ENCODE results near the gene PTPRA. TPM values are rescaled to one million over a fixed set of nuclear protein-coding genes. Genes with fewer than 3 reads are reported as not detected.
A peak's percentile ranks its signal among the peaks of the same experiment; 100 is the strongest.

PTPRA gene
- total and polyA plus RNA-seq, 9 of the 15 experiments (the other 6 are each of a cell fraction or from before 2014, with no cell fraction given): 3.4 to 80.5 (median 28.0) TPM

- Histone ChIP-seq H3K4me2 (ENCODE audit: insufficient read depth, low read length) (no peak overlapping the region), H3K9me3 (replicated peaks; ENCODE audit: control insufficient read depth, insufficient read depth, low read depth, low read length) (no peaks in the 10 kb centered on the region), H4K20me1 (replicated peaks; ENCODE audit: control insufficient read depth, insufficient read depth, low read length) (no peaks in the 10 kb centered on the region), H3K4me1 (replicated peaks in 1 of 2; ENCODE audit: control insufficient read depth in 2 of 2, insufficient read depth in 2 of 2, low read length in 2 of 2) (peaks cover 3 to 28% of the 10 kb centered on the region in 2 experiments; a peak in 4 of 5 replicates), H3K4me3 (no peak overlapping the region), H3K9me1 (ENCODE audit: control insufficient read depth, insufficient read depth, low read length) (peaks cover 3% of the 10 kb centered on the region), H3K27ac (ENCODE audit: extremely low read depth, low read depth, low read length) (no peak overlapping the region), H2AFZ (ENCODE audit: low read depth, low read length) (no peak overlapping the region), H3K36me3 (ENCODE audit: control insufficient read depth, insufficient read depth, low read length) (no peaks in the 10 kb centered on the region), H3K9ac (ENCODE audit: insufficient read depth in 1 of 2, low read depth in 2 of 2, low read length in 2 of 2) (no peak overlapping the region), H3K79me2 (ENCODE audit: control insufficient read depth, insufficient read depth, low read length) (no peaks in the 10 kb centered on the region), H3K27me3 (ENCODE audit: control insufficient read depth in 2 of 2, insufficient read depth in 2 of 2, low read length in 2 of 2) (no peaks in the 10 kb centered on the region)
- POLR2A ChIA-PET: no interaction called here
- TF ChIP-seq ZBTB33 (CRISPR knock-in tag; IDR thresholded peaks at IDR 0.05) (peak; percentile 61; the same call in 1 of the 2 replicates), KDM1A (IDR thresholded peaks at IDR 0.05) (no peak)
- WGBS (ENCODE audit: insufficient coverage, low coverage, missing lambda C conversion rate): 59% methylated on average over 4 of the region's 76 CpGs
- DNase-seq (ENCODE audit: extremely low read depth in 1 of 4, low spot score in 3 of 4) (no peak), ATAC-seq (no peak), FAIRE-seq (no peak)
- in situ Hi-C loops (cut with MboI): no loop called here
- no TSS peak for BruUV-seq (replicated peaks)
- intact Hi-C loops (cut with micrococcal nuclease): no loop called here
- CTCF ChIA-PET (ENCODE audit: low intra/inter-chr PET ratio): no interaction called here
Observed at GRCh38 chr20:3082955-3083952, 210.0 kb downstream of the PTPRA start.

All from K562 (cell line).